Activated T-cell treated with anti-CD3 and anti-CD28 coated beads for 24 hours (primary cell): ENCODE results near the gene SLC35E1.

Experiments
- DNase-seq: peaks from one replicate; pipeline ENCODE4 v3.0.0-alpha.2; 2020; ENCODE audit warnings: low read depth

Gene SLC35E1

GRCh38 chr19:16572332-16573211, at the start of gene SLC35E1:
Gene SLC35E1, minus strand, starts transcription at chr19:16572415. Its CDS starts 51 bp downstream, at chr19:16572364.
- DNase-seq, result peak; percentile 88

- no peak for DNase-seq
Observed at GRCh38 chr19:16621165-16621800, 49.1 kb upstream of the SLC35E1 start.

GRCh38 chr19:16620584-16620983, 48.4 kb upstream of the SLC35E1 start:
- DNase-seq, result no peak

- no peak for DNase-seq
Observed at GRCh38 chr19:16620018-16620417, 47.8 kb upstream of the SLC35E1 start.

GRCh38 chr19:16619457-16619856, 47.2 kb upstream of the SLC35E1 start:
- no peak for DNase-seq

- DNase-seq, result no peak
Observed at GRCh38 chr19:16618248-16618647, 46.0 kb upstream of the SLC35E1 start.

GRCh38 chr19:16615808-16616207, 43.6 kb upstream of the SLC35E1 start:
- no peak for DNase-seq

GRCh38 chr19:16614941-16615340, 42.7 kb upstream of the SLC35E1 start:
- no peak for DNase-seq

GRCh38 chr19:16613841-16614240, 41.6 kb upstream of the SLC35E1 start:
- no peak for DNase-seq

GRCh38 chr19:16612636-16613035, 40.4 kb upstream of the SLC35E1 start:
- no peak for DNase-seq

- DNase-seq, result no peak
Observed at GRCh38 chr19:16611121-16611520, 38.9 kb upstream of the SLC35E1 start.

GRCh38 chr19:16609511-16610200, 37.4 kb upstream of the SLC35E1 start:
- DNase-seq, result no peak

- no peak for DNase-seq
Observed at GRCh38 chr19:16608290-16608739, 36.1 kb upstream of the SLC35E1 start.

- no peak for DNase-seq
Observed at GRCh38 chr19:16607819-16608218, 35.6 kb upstream of the SLC35E1 start.

- no peak for DNase-seq
Observed at GRCh38 chr19:16605553-16605994, 33.4 kb upstream of the SLC35E1 start.

GRCh38 chr19:16605115-16605514, 32.9 kb upstream of the SLC35E1 start:
- DNase-seq, result no peak

GRCh38 chr19:16604615-16605014, 32.4 kb upstream of the SLC35E1 start:
- DNase-seq, result no peak

GRCh38 chr19:16603090-16603489, 30.9 kb upstream of the SLC35E1 start:
- no peak for DNase-seq

- DNase-seq, result no peak
Observed at GRCh38 chr19:16601378-16602052, 29.3 kb upstream of the SLC35E1 start.

- no peak for DNase-seq
Observed at GRCh38 chr19:16600824-16601223, 28.6 kb upstream of the SLC35E1 start.

GRCh38 chr19:16599655-16600346, 27.6 kb upstream of the SLC35E1 start:
- DNase-seq, result no peak
